H1 (cell line): ENCODE results near the gene APBA3. TPM values are rescaled to one million over a fixed set of nuclear protein-coding genes. Genes with fewer than 3 reads are reported as not detected.

Source experiments
- CTCF ChIA-PET: fragments of 300-600 bp; sonication (Branson Sonifier 250); formaldehyde crosslinking; loops from one replicate; lab custom pipeline; 2021; ENCODE audit not compliant: partially characterized antibody; lab: Charles Lee
- POLR2A ChIA-PET: fragments of 300-600 bp; sonication (Branson Sonifier 250); formaldehyde crosslinking; loops from one replicate; lab custom pipeline; 2021; ENCODE audit warnings: inconsistent platforms; ENCODE audit not compliant: partially characterized antibody; lab: Charles Lee
- DNase-seq, 2 experiments: peaks; one replicate each; pipeline versions ENCODE4 v3.0.0 to v3.0.0-alpha.2; 2010 to 2022; ENCODE audit warnings: low spot score in 2 of 2, low read depth in 1 of 2, mixed read lengths in 1 of 2
- FAIRE-seq: peaks from 2 replicates; lab custom pipeline; 2011; peaks lifted over from hg19 to GRCh38; lab: Jason Lieb, UNC
- H2AFZ ChIP-seq: 2 replicates; pipeline ENCODE4 v1.8.1; 2012; ENCODE audit warnings: low read length, inconsistent platforms
- H2AK5ac ChIP-seq: 2 replicates; pipeline ENCODE4 v1.6.1; 2013; ENCODE audit warnings: low read depth, low read length
- H2BK120ac ChIP-seq: replicated peaks from 2 replicates; pipeline ENCODE3; 2013; ENCODE audit warnings: low read depth, low read length, inconsistent platforms
- H2BK12ac ChIP-seq: 2 replicates; pipeline ENCODE4 v1.6.1; 2013; ENCODE audit warnings: low read depth, low read length
- H2BK15ac ChIP-seq: 2 replicates; pipeline ENCODE4 v1.6.1; 2013; ENCODE audit warnings: low read length
- H2BK20ac ChIP-seq: 2 replicates; pipeline ENCODE4 v1.6.1; 2013; ENCODE audit warnings: low read length
- H2BK5ac ChIP-seq: 2 replicates; pipeline ENCODE4 v1.6.1; 2013; ENCODE audit warnings: low read depth, low read length
- H3K14ac ChIP-seq: 2 replicates; pipeline ENCODE4 v1.6.1; 2013; ENCODE audit warnings: inconsistent platforms; ENCODE audit not compliant: insufficient read length
- H3K18ac ChIP-seq: 2 replicates; pipeline ENCODE4 v1.6.1; 2013; ENCODE audit warnings: low read length; ENCODE audit errors: extremely low read depth
- H3K23ac ChIP-seq: 2 replicates; pipeline ENCODE4 v1.6.1; 2013; ENCODE audit warnings: inconsistent platforms; ENCODE audit not compliant: insufficient read length
- H3K23me2 ChIP-seq: 2 replicates; pipeline ENCODE4 v1.6.1; 2013; ENCODE audit warnings: low read depth, low read length
- H3K27ac ChIP-seq: 2 replicates; pipeline ENCODE4 v1.6.1; 2011; ENCODE audit warnings: low read depth, low read length, inconsistent platforms
- H3K27me3 ChIP-seq, 4 experiments: replicated peaks in 1 of 4; 1 replicate in 1 of 4; 2 replicates in 3 of 4; pipeline versions ENCODE4 v1.6.1 to v1.8.1; 2011 to 2013; ENCODE audit warnings: low read length in 3 of 4, mild to moderate bottlenecking in 3 of 4, inconsistent platforms in 2 of 4, mixed read lengths in 2 of 4, moderate library complexity in 1 of 4; ENCODE audit not compliant: control insufficient read depth in 3 of 4, insufficient read depth in 3 of 4; ENCODE audit errors: extremely low read depth in 1 of 4
- H3K36me3 ChIP-seq, 4 experiments: 2 replicates each; pipeline versions ENCODE4 v1.6.1 to v1.8.1; 2011 to 2013; ENCODE audit warnings: mild to moderate bottlenecking in 4 of 4, low read length in 3 of 4, moderate library complexity in 2 of 4, control low read depth in 1 of 4, inconsistent platforms in 1 of 4; ENCODE audit not compliant: insufficient read depth in 4 of 4, control insufficient read depth in 2 of 4
- H3K4ac ChIP-seq: replicated peaks from 2 replicates; pipeline ENCODE3; 2013; ENCODE audit warnings: low read length, low read depth, mixed read lengths, inconsistent platforms; ENCODE audit not compliant: insufficient read length
- H3K4me1 ChIP-seq, 4 experiments: replicated peaks in 1 of 4; 1 replicate in 1 of 4; 2 replicates in 3 of 4; pipeline versions ENCODE4 v1.6.1 to v1.8.1; 2011 to 2013; ENCODE audit warnings: low read length in 3 of 4, inconsistent platforms in 2 of 4, mixed read lengths in 1 of 4; ENCODE audit not compliant: insufficient read depth in 4 of 4, control insufficient read depth in 3 of 4
- H3K4me2 ChIP-seq, 2 experiments: 2 replicates each; pipeline versions ENCODE4 v1.6.1 to v1.8.1; 2011 to 2013; ENCODE audit warnings: low read depth in 2 of 2, low read length in 2 of 2, control low read depth in 1 of 2, inconsistent platforms in 1 of 2, mild to moderate bottlenecking in 1 of 2; ENCODE audit not compliant: insufficient read depth in 1 of 2
- H3K4me3 ChIP-seq, 4 experiments: fragments of 200-600, 300-600 bp in 1 of 4; sonication (generic), shearing (Covaris generic), sonication (Bioruptor Twin) in 1 of 4; 2 replicates each; pipeline versions ENCODE4 v1.5.1 to v1.8.1; 2011 to 2016; ENCODE audit warnings: low read length in 4 of 4, low read depth in 3 of 4, control low read depth in 2 of 4, inconsistent platforms in 2 of 4, mild to moderate bottlenecking in 2 of 4, mixed read lengths in 1 of 4, moderate library complexity in 1 of 4; ENCODE audit not compliant: insufficient read depth in 2 of 4; ENCODE audit errors: extremely low read depth in 1 of 4
- H3K56ac ChIP-seq: replicated peaks from 2 replicates; pipeline ENCODE3; 2013; ENCODE audit warnings: low read depth, mild to moderate bottlenecking, mixed read lengths, low read length, inconsistent platforms; ENCODE audit not compliant: insufficient read length
- H3K79me1 ChIP-seq: 2 replicates; pipeline ENCODE4 v1.6.1; 2013; ENCODE audit warnings: low read depth, low read length, control low read depth
- H3K79me2 ChIP-seq, 2 experiments: 2 replicates each; pipeline versions ENCODE4 v1.6.1 to v1.8.1; 2012 to 2013; ENCODE audit warnings: low read length in 2 of 2, mild to moderate bottlenecking in 2 of 2, inconsistent platforms in 1 of 2; ENCODE audit not compliant: insufficient read depth in 2 of 2, control insufficient read depth in 1 of 2
- H3K9ac ChIP-seq, 4 experiments: replicated peaks in 1 of 4; 1 replicate in 1 of 4; 2 replicates in 3 of 4; pipeline versions ENCODE4 v1.6.1 to v1.8.1; 2011 to 2013; ENCODE audit warnings: low read depth in 3 of 4, low read length in 3 of 4, control low read depth in 2 of 4, mild to moderate bottlenecking in 2 of 4, moderate library complexity in 2 of 4, inconsistent platforms in 1 of 4; ENCODE audit errors: extremely low read depth in 1 of 4
- H3K9me3 ChIP-seq, 2 experiments: 2 replicates each; pipeline versions ENCODE4 v1.6.1 to v1.8.1; 2012 to 2013; ENCODE audit warnings: mild to moderate bottlenecking in 2 of 2, moderate library complexity in 2 of 2, control low read depth in 1 of 2, inconsistent platforms in 1 of 2, low read depth in 1 of 2, low read length in 1 of 2, mixed read lengths in 1 of 2; ENCODE audit not compliant: insufficient read depth in 2 of 2
- H4K20me1 ChIP-seq, 2 experiments: replicated peaks in 1 of 2; 2 replicates each; pipeline versions ENCODE3 to v1.8.1; 2011 to 2013; ENCODE audit warnings: inconsistent platforms in 2 of 2, low read length in 2 of 2, mild to moderate bottlenecking in 1 of 2; ENCODE audit not compliant: insufficient read depth in 2 of 2, control insufficient read depth in 1 of 2
- H4K5ac ChIP-seq: 2 replicates; pipeline ENCODE4 v1.6.1; 2013; ENCODE audit warnings: low read length, low read depth, mixed read lengths, inconsistent platforms; ENCODE audit not compliant: insufficient read length
- H4K8ac ChIP-seq: 2 replicates; pipeline ENCODE4 v1.8.0; 2013; ENCODE audit warnings: mild to moderate bottlenecking, moderate library complexity, low read length, inconsistent platforms; ENCODE audit not compliant: insufficient read depth; ENCODE audit errors: extremely low read depth
- H4K91ac ChIP-seq: replicated peaks from 2 replicates; pipeline ENCODE3; 2013; ENCODE audit warnings: low read length, mixed read lengths, inconsistent platforms; ENCODE audit not compliant: insufficient read length
- BRCA1 ChIP-seq: IDR thresholded peaks from 2 replicates; pipeline ENCODE4 v1.6.1; 2012; ENCODE audit warnings: low read depth, low read length, improper control_type of control experiment
- CTBP2 ChIP-seq: IDR thresholded peaks from 2 replicates; pipeline ENCODE4 v1.7.0; 2011; ENCODE audit warnings: borderline replicate concordance, mild to moderate bottlenecking, moderate library complexity, mixed read lengths, low read length; ENCODE audit not compliant: insufficient read depth, insufficient read length
- FOSL1 ChIP-seq: IDR thresholded peaks from 2 replicates; pipeline ENCODE4 v1.6.1; 2011; ENCODE audit warnings: mild to moderate bottlenecking, low read depth, low read length, moderate library complexity; ENCODE audit not compliant: insufficient read depth
- HDAC2 ChIP-seq, 2 experiments: fragments of 300-600 bp in 1 of 2; sonication (generic) in 1 of 2; IDR thresholded peaks; 2 replicates each; pipeline ENCODE4 v1.6.1; 2011 to 2012; ENCODE audit warnings: low read depth in 2 of 2, low read length in 2 of 2, mild to moderate bottlenecking in 2 of 2, moderate library complexity in 2 of 2, borderline replicate concordance in 1 of 2, inconsistent platforms in 1 of 2
- NANOG ChIP-seq: IDR thresholded peaks from 2 replicates; pipeline ENCODE4 v1.6.1; 2011; ENCODE audit warnings: low read length, low read depth, mild to moderate bottlenecking, inconsistent platforms; ENCODE audit not compliant: insufficient read depth, poor library complexity, severe bottlenecking
- NRF1 ChIP-seq: IDR thresholded peaks from 2 replicates; pipeline ENCODE4 v1.6.1; 2011; ENCODE audit warnings: mild to moderate bottlenecking, low read depth, low read length, improper control_type of control experiment
- POLR2A ChIP-seq, 2 experiments: IDR thresholded peaks; 1 replicate in 1 of 2; 2 replicates in 1 of 2; pipeline ENCODE4 v1.6.1; 2011; ENCODE audit warnings: low read depth in 2 of 2, low read length in 2 of 2, mild to moderate bottlenecking in 2 of 2; ENCODE audit errors: control extremely low read depth in 1 of 2
- RFX5 ChIP-seq: IDR thresholded peaks from 2 replicates; pipeline ENCODE4 v1.6.1; 2011; ENCODE audit warnings: low read depth, low read length, improper control_type of control experiment, borderline replicate concordance
- RNF2 ChIP-seq: fragments of 200-900, 300-1000 bp; sonication (generic); IDR thresholded peaks from 2 replicates; pipeline ENCODE4 v1.7.1; 2016; ENCODE audit warnings: borderline replicate concordance, low read depth, mild to moderate bottlenecking, antibody characterized with exemption, low read length; ENCODE audit not compliant: poor library complexity, severe bottlenecking; ENCODE audit errors: missing control alignments
- SP2 ChIP-seq: IDR thresholded peaks from 2 replicates; pipeline ENCODE4 v1.6.1; 2012; ENCODE audit warnings: mild to moderate bottlenecking, low read length, inconsistent platforms
- SUZ12 ChIP-seq: fragments of 200-600 bp; sonication (generic); IDR thresholded peaks from 2 replicates; pipeline ENCODE4 v1.6.1; 2012; ENCODE audit warnings: mild to moderate bottlenecking, inconsistent platforms, low read length, moderate library complexity, mixed read lengths
- WGBS, 2 experiments: shearing (Covaris generic) in 1 of 2; methylation state at CpG; one replicate each; pipeline versions ENCODE4 v1.1.6 to v1.1.7; 2013 to 2015; ENCODE audit warnings: low lambda C conversion rate in 2 of 2, mixed read lengths in 2 of 2, inconsistent platforms in 1 of 2, low coverage in 1 of 2, missing lambda C conversion rate in 1 of 2; ENCODE audit not compliant: insufficient replicate concordance in 2 of 2, insufficient coverage in 1 of 2, insufficient read length in 1 of 2; ENCODE audit errors: extremely low coverage in 1 of 2, missing lambda C conversion rate in 1 of 2; 5-methylcytosine and 5-hydroxymethylcytosine counted together
- polyA plus RNA-seq, 7 experiments: library from polyadenylated mRNA; depleted of rRNA in 3 of 7; stranded (reverse) in 5 of 7; unstranded in 2 of 7; fragments of >200 nt in 5 of 7; fragments of 200-250 nt in 2 of 7; gene quantifications; 1 replicate in 5 of 7; 2 replicates in 1 of 7; 4 replicates in 1 of 7; pipeline versions ENCODE4 v1.2.1 to v1.2.3, GENCODE V29; 2011 to 2013; ENCODE audit warnings: missing spikeins in 2 of 7, mixed read lengths in 2 of 7
- total RNA-seq: library from RNA; stranded (reverse); fragmentation: NEBNext Ultra II Directional; extraction: Animal tissue kit (Norgen Biotek cat#: 25700); gene quantifications from 2 replicates; pipeline ENCODE4 v1.2.1, GENCODE V29; 2021

The APBA3 gene
- total and polyA plus RNA-seq, 2 of the 8 experiments (the other 6 are each of a cell fraction or from before 2014, with no cell fraction given) = 21.4 to 36.9 TPM

DNA sequence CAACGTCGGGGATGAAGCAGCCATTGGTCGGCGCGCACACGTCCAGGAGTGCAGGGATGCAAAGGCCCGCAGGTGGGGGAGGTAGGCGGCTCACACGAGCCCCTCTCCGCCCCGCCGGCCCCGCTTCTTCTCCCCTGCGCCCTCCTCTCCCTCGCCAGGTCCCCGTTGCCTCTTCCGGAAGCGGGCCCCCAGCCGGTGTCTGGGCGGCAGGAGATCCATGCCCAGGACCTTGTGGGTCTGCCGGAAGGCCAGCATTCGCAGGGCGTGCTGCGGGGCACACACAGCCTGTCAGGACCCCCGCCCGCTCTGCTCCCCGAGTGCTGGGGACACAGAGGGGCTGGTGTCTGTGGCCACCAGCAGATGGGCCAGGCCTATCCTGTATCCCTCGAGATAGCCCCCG lies 44.4 kb upstream of the APBA3 start:
- peaks cover 0 to 4% of the 10 kb centered on the region in 2 experiments; a peak in 1 of 4 replicates for H3K9me3 ChIP-seq
- H2BK12ac ChIP-seq = no peak overlapping the region
- H3K18ac ChIP-seq = no peak overlapping the region
- no peak overlapping the region for H3K9ac ChIP-seq
- H4K5ac ChIP-seq = no peak overlapping the region
- H2BK20ac ChIP-seq = no peak overlapping the region
- no peak overlapping the region for H3K56ac ChIP-seq
- WGBS, 2 experiments = 95% methylated on average over 7 of the region's 29 CpGs; no CpG with 5 or more reads in 1 of the 2 experiments
- H4K91ac ChIP-seq = no peak overlapping the region
- POLR2A ChIA-PET = interaction anchor here (1.4 to 1.6 kb wide), 2 partner anchors 165 to 179 kb away, joined by 4 to 5 read pairs; partner anchors contain the start of genes DAPK3 and EEF2
- no peak overlapping the region for H3K14ac ChIP-seq
- no peak for DNase-seq
- no peak overlapping the region for H3K4me2 ChIP-seq
- no peak overlapping the region for H4K8ac ChIP-seq
- H3K4me3 ChIP-seq = no peak overlapping the region
- no peak overlapping the region for H2BK15ac ChIP-seq
- peaks cover 0 to 3% (median 0%) of the 10 kb centered on the region in 4 experiments; a peak in 1 of 8 replicates for H3K36me3 ChIP-seq
- TF ChIP-seq BRCA1 (no peak), CTBP2 (no peak), SP2 (no peak), RFX5 (no peak), NRF1 (no peak), FOSL1 (no peak), NANOG (no peak), HDAC2 (IDR thresholded peaks at IDR 0.05; ENCODE audit: borderline replicate concordance in 1 of 2, low read depth in 2 of 2, low read length in 2 of 2) (no peak), SUZ12 (no peak), POLR2A (IDR thresholded peaks at IDR 0.05; ENCODE audit: control extremely low read depth in 1 of 2, low read depth in 2 of 2, low read length in 2 of 2) (no peak), RNF2 (no peak)
- peaks cover 0 to 9% of the 10 kb centered on the region in 2 experiments for H4K20me1 ChIP-seq
- CTCF ChIA-PET = interaction anchor here (2.2 kb wide), 1 partner anchor 16 kb away, joined by 7 read pairs; no protein-coding TSS in a partner anchor
- H3K79me2 ChIP-seq = no peaks in the 10 kb centered on the region
- H3K23me2 ChIP-seq = peaks cover 9% of the 10 kb centered on the region
- no peak overlapping the region for H3K23ac ChIP-seq
- FAIRE-seq = no peak
- no peak overlapping the region for H2BK120ac ChIP-seq
- no peak overlapping the region for H2AK5ac ChIP-seq
- H3K27ac ChIP-seq = no peak overlapping the region
- H3K79me1 ChIP-seq = no peaks in the 10 kb centered on the region
- no peak overlapping the region for H3K4ac ChIP-seq
- no peak overlapping the region for H2BK5ac ChIP-seq
- H3K27me3 ChIP-seq = peaks cover 0 to 5% (median 3%) of the 10 kb centered on the region in 4 experiments; a peak in 5 of 7 replicates
- no peak overlapping the region for H2AFZ ChIP-seq
- peaks cover 0 to 3% (median 1%) of the 10 kb centered on the region in 4 experiments; a peak in 3 of 7 replicates for H3K4me1 ChIP-seq
